ENCODE measurements around the gene ATXN2. TPM values are rescaled to one million over a fixed set of nuclear protein-coding genes. Genes with fewer than 3 reads are reported as not detected.
"Not testable (repeated sequence)": the region's sequence is repeated elsewhere in the genome, so short reads cannot be mapped to it uniquely, and the experiment has no call there.

Gene ATXN2
- total RNA-seq, 2 experiments from 2014 or later = 44.2 to 47.9 TPM

- ATAC-seq (peak; percentile 17), DNase-seq (peak; percentile 89)
- Mint-ChIP-seq H3K4me3 (peak within 1 kb of the TSS; percentile 94), H3K4me1 (peaks cover 56% of the 10 kb centered on the region), H3K9me3 (ENCODE audit: low read depth) (no peaks in the 10 kb centered on the region), H3K27ac (peak within 1 kb of the TSS; percentile 96), H3K36me3 (ENCODE audit: low read depth) (peaks cover 11% of the 10 kb centered on the region), H3K27me3 (no peaks in the 10 kb centered on the region)
- POLR2A ChIA-PET = no interaction called here
- CTCF ChIA-PET = interaction anchor here (3.2 to 24.4 kb wide), 2 partner anchors 28 to 46 kb away, joined by 10 to 890 read pairs; no protein-coding TSS in a partner anchor
- intact Hi-C loops (cut with DNase I, micrococcal nuclease) = loop anchor here (1.0 to 10.0 kb wide), 17 partner anchors 24 to 1009 kb away; partner anchors contain the start of genes RAD9B (in 2 of the 2), VPS29 (in 2 of the 2), ATXN2 (in 1 of the 2) and BRAP (in 1 of the 2)
Observed at GRCh38 chr12:111405859-111406473, 193.1 kb downstream of the ATXN2 start, which contains the start of gene SH2B3. Gene SH2B3 (plus strand): TSS chr12:111405923. CDS start chr12:111418146, 12,223 bp downstream.

GRCh38 chr12:111405149-111405858 lies 193.8 kb downstream of the ATXN2 start:
- Mint-ChIP-seq H3K4me1 (peaks cover 51% of the 10 kb centered on the region), H3K9me3 (ENCODE audit: low read depth) (no peaks in the 10 kb centered on the region), H3K27ac (peak overlapping the region; percentile 96), H3K36me3 (ENCODE audit: low read depth) (peaks cover 11% of the 10 kb centered on the region), H3K27me3 (no peaks in the 10 kb centered on the region), H3K4me3 (peak overlapping the region; percentile 76)
- POLR2A ChIA-PET = interaction anchor here (0.9 to 1.2 kb wide), 2 partner anchors 30 to 40 kb away, joined by 5 to 7 read pairs; no protein-coding TSS in a partner anchor
- intact Hi-C loops (cut with DNase I, micrococcal nuclease) = loop anchor here (1.0 to 10.0 kb wide), 17 partner anchors 25 to 1009 kb away; partner anchors contain the start of genes RAD9B (in 2 of the 2), VPS29 (in 2 of the 2), ATXN2 (in 1 of the 2) and BRAP (in 1 of the 2)
- peak; percentile 100 for DNase-seq
- CTCF ChIA-PET = interaction anchor here (0.7 to 24.4 kb wide), 6 partner anchors 9 to 408 kb away, joined by 3 to 890 read pairs (median 8); no protein-coding TSS in a partner anchor
- ATAC-seq = peak; percentile 77

- peaks cover 5% of the 10 kb centered on the region for H3K27me3 Mint-ChIP-seq
- peak; percentile 88 for DNase-seq
- intact Hi-C loops (cut with DNase I, micrococcal nuclease) = loop anchor here (1.0 to 10.0 kb wide), 18 partner anchors 26 to 1010 kb away; partner anchors contain the start of genes RAD9B (in 2 of the 2), VPS29 (in 2 of the 2), ATXN2 (in 1 of the 2) and BRAP (in 1 of the 2)
- H3K4me1 Mint-ChIP-seq = peaks cover 54% of the 10 kb centered on the region
- POLR2A ChIA-PET = interaction anchor here (0.9 to 1.4 kb wide), 3 partner anchors 30 to 282 kb away, joined by 5 to 7 read pairs (median 5); partner anchors contain the start of genes ACAD10 and BRAP
- H3K36me3 Mint-ChIP-seq (ENCODE audit: low read depth) = peaks cover 13% of the 10 kb centered on the region
- peaks cover 2% of the 10 kb centered on the region for H3K9me3 Mint-ChIP-seq (ENCODE audit: low read depth)
- peak overlapping the region; percentile 76 for H3K4me3 Mint-ChIP-seq
- ATAC-seq = peak; percentile 20
- CTCF ChIA-PET = interaction anchor here (0.5 to 24.4 kb wide), 9 partner anchors 8 to 1118 kb away, joined by 3 to 890 read pairs (median 6); no protein-coding TSS in a partner anchor
- peak overlapping the region; percentile 96 for H3K27ac Mint-ChIP-seq
Observed at GRCh38 chr12:111404362-111405148, 194.6 kb downstream of the ATXN2 start.

GRCh38 chr12:111402490-111402824 lies 196.7 kb downstream of the ATXN2 start:
- POLR2A ChIA-PET = interaction anchor here (0.6 kb wide), 1 partner anchor 42 kb away, joined by 3 read pairs; no protein-coding TSS in a partner anchor
- H3K27me3 Mint-ChIP-seq; H3K9me3 Mint-ChIP-seq (ENCODE audit: low read depth); ATAC-seq; DNase-seq; H3K27ac Mint-ChIP-seq; H3K36me3 Mint-ChIP-seq (ENCODE audit: low read depth): not testable (repeated sequence)
- intact Hi-C loops (cut with DNase I, micrococcal nuclease) = loop anchor here (10.0 kb wide), 2 partner anchors 898 to 1012 kb away; partner anchors contain the start of genes PTPN11 (in 1 of the 2), RAD9B (in 1 of the 2) and VPS29 (in 1 of the 2)
- Mint-ChIP-seq H3K4me1 (peaks cover 47% of the 10 kb centered on the region), H3K4me3 (peak overlapping the region; percentile 61)
- CTCF ChIA-PET = interaction anchor here (24.4 kb wide), 1 partner anchor 50 kb away, joined by 890 read pairs; no protein-coding TSS in a partner anchor

Other genes starting within 250 kb of the ATXN2 start
- gene PHETA1, start 230.2 kb downstream of the ATXN2 start, total RNA-seq = 1 to 10 TPM; 1.3 to 1.5 TPM
- 10 to 100 TPM; 29.2 to 32.7 TPM for gene SH2B3, start 193.4 kb downstream of the ATXN2 start, total RNA-seq
- gene BRAP, start 86.6 kb upstream of the ATXN2 start, total RNA-seq = 10 to 100 TPM; 18.3 to 23.6 TPM
- gene ACAD10, start 86.7 kb upstream of the ATXN2 start, total RNA-seq = 10 to 100 TPM; 25.5 to 27.5 TPM
- gene ALDH2, start 167.6 kb upstream of the ATXN2 start, total RNA-seq = 1 to 10 TPM; 6.1 to 6.2 TPM
- gene MAPKAPK5, start 242.9 kb upstream of the ATXN2 start, total RNA-seq = 10 to 100 TPM; 47.5 to 57.5 TPM